ENCODE results near the gene ISLR2.

The ISLR2 gene

DNA sequence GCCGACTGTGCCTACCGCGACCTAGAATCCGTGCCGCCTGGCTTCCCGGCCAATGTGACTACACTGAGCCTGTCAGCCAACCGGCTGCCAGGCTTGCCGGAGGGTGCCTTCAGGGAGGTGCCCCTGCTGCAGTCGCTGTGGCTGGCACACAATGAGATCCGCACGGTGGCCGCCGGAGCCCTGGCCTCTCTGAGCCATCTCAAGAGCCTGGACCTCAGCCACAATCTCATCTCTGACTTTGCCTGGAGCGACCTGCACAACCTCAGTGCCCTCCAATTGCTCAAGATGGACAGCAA, 44.5 kb downstream of the ISLR2 start:
- Histone ChIP-seq H3K4me3 (ENCODE audit: low read depth in 1 of 2, low read length in 2 of 2) (peak overlapping the region in 1 of 2 donors; percentile 66), H3K9me3 (ENCODE audit: control insufficient read depth in 1 of 2, low read length in 2 of 2) (no peaks in the 10 kb centered on the region), H3K27me3 (ENCODE audit: low read depth, low read length) (no peaks in the 10 kb centered on the region), H3K36me3 (ENCODE audit: control insufficient read depth in 1 of 2, insufficient read depth in 2 of 2, low read length in 2 of 2) (no peaks in the 10 kb centered on the region), H3K27ac (ENCODE audit: low read length) (no peak overlapping the region), H3K4me1 (ENCODE audit: control insufficient read depth in 1 of 2, insufficient read depth in 2 of 2, low read length in 2 of 2) (peaks cover 5 to 67% of the 10 kb centered on the region in 2 donors)

DNA sequence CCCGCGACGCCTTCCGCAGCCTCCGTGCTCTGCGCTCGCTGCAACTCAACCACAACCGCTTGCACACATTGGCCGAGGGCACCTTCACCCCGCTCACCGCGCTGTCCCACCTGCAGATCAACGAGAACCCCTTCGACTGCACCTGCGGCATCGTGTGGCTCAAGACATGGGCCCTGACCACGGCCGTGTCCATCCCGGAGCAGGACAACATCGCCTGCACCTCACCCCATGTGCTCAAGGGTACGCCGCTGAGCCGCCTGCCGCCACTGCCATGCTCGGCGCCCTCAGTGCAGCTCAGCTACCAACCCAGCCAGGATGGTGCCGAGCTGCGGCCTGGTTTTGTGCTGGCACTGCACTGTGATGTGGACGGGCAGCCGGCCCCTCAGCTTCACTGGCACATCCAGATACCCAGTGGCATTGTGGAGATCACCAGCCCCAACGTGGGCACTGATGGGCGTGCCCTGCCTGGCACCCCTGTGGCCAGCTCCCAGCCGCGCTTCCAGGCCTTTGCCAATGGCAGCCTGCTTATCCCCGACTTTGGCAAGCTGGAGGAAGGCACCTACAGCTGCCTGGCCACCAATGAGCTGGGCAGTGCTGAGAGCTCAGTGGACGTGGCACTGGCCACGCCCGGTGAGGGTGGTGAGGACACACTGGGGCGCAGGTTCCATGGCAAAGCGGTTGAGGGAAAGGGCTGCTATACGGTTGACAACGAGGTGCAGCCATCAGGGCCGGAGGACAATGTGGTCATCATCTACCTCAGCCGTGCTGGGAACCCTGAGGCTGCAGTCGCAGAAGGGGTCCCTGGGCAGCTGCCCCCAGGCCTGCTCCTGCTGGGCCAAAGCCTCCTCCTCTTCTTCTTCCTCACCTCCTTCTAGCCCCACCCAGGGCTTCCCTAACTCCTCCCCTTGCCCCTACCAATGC, 45.1 kb downstream of the ISLR2 start:
- no peaks in the 10 kb centered on the region for H3K36me3 ChIP-seq (ENCODE audit: control insufficient read depth in 1 of 2, insufficient read depth in 2 of 2, low read length in 2 of 2)
- H3K9me3 ChIP-seq (ENCODE audit: control insufficient read depth in 1 of 2, low read length in 2 of 2), result no peaks in the 10 kb centered on the region
- H3K4me1 ChIP-seq (ENCODE audit: control insufficient read depth in 1 of 2, insufficient read depth in 2 of 2, low read length in 2 of 2), result peaks cover 4 to 65% of the 10 kb centered on the region in 2 donors
- H3K27ac ChIP-seq (ENCODE audit: low read length), result no peak overlapping the region
- H3K4me3 ChIP-seq (ENCODE audit: low read depth in 1 of 2, low read length in 2 of 2), result peak overlapping the region in 1 of 2 donors; percentile 66
- H3K27me3 ChIP-seq (ENCODE audit: low read depth, low read length), result no peaks in the 10 kb centered on the region

DNA sequence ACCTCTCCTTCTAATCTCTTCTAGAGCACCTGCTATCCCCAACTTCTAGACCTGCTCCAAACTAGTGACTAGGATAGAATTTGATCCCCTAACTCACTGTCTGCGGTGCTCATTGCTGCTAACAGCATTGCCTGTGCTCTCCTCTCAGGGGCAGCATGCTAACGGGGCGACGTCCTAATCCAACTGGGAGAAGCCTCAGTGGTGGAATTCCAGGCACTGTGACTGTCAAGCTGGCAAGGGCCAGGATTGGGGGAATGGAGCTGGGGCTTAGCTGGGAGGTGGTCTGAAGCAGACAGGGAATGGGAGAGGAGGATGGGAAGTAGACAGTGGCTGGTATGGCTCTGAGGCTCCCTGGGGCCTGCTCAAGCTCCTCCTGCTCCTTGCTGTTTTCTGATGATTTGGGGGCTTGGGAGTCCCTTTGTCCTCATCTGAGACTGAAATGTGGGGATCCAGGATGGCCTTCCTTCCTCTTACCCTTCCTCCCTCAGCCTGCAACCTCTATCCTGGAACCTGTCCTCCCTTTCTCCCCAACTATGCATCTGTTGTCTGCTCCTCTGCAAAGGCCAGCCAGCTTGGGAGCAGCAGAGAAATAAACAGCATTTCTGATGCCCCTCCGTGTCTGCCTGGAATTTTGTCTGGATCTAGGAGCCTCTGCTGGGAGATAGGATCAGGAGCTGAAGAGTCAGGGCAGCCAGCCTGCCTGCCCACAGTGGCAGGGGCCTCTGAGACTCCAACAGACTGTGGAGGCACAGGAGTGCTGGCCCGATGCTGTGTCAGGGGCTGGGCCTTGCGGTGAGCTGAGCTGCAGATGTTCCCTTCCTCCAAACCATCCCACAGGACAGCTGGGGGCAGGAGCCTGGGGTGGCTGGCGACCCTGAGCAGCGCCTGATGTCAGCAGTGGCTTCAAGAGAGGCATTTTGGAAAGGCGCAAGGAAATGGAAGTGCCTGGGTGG, 46.2 kb downstream of the ISLR2 start:
- Histone ChIP-seq H3K9me3 (ENCODE audit: control insufficient read depth in 1 of 2, low read length in 2 of 2) (no peaks in the 10 kb centered on the region), H3K4me3 (ENCODE audit: low read depth in 1 of 2, low read length in 2 of 2) (peak overlapping the region in 1 of 2 donors; percentile 66), H3K27me3 (ENCODE audit: low read depth, low read length) (no peaks in the 10 kb centered on the region), H3K27ac (ENCODE audit: low read length) (no peak overlapping the region), H3K36me3 (ENCODE audit: control insufficient read depth in 1 of 2, insufficient read depth in 2 of 2, low read length in 2 of 2) (no peaks in the 10 kb centered on the region), H3K4me1 (ENCODE audit: control insufficient read depth in 1 of 2, insufficient read depth in 2 of 2, low read length in 2 of 2) (peaks cover 4 to 65% of the 10 kb centered on the region in 2 donors)

DNA sequence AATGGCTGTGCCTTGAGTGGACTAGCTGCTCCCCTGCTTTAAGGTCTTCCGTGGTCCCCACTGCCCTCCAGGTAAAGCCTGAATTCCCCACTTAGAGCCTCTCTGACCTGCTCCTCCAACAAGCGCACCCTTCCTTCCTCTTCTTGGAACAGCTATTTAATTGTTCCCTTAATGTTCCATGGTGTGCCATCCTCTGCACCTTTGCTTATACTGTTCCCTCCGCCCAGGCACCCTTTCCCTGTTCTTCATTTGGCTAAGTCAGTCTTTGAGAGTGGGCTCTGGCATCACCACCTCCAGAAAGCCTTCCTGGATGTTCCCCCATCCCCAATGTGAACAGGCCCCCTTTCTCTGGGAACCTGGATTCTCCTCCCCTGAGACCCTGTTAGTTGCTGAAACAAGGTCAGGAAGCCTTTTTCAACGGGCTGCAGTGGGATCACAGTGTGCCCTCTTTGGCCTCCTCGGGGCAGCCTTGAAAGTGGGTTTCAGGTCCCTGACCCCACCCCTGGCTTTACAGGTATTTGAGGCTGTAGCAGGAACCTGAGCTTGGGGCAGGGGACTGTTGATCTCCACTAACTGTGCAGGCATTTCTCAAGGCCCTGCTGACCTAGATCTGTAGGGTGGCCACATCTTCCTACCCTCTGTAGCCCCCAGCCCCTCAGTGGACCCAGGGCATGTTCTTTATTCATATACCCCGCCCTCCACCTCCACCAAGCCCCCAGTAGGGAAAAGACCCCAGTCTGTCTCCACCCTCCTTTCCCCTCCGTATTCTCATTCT, 48.1 kb downstream of the ISLR2 start:
- H3K27ac ChIP-seq (ENCODE audit: low read length), result no peak overlapping the region
- H3K36me3 ChIP-seq (ENCODE audit: control insufficient read depth in 1 of 2, insufficient read depth in 2 of 2, low read length in 2 of 2), result no peaks in the 10 kb centered on the region
- H3K9me3 ChIP-seq (ENCODE audit: control insufficient read depth in 1 of 2, low read length in 2 of 2), result no peaks in the 10 kb centered on the region
- no peaks in the 10 kb centered on the region for H3K27me3 ChIP-seq (ENCODE audit: low read depth, low read length)
- no peak overlapping the region for H3K4me3 ChIP-seq (ENCODE audit: low read depth in 1 of 2, low read length in 2 of 2)
- peaks cover 0 to 48% of the 10 kb centered on the region in 2 donors for H3K4me1 ChIP-seq (ENCODE audit: control insufficient read depth in 1 of 2, insufficient read depth in 2 of 2, low read length in 2 of 2)

DNA sequence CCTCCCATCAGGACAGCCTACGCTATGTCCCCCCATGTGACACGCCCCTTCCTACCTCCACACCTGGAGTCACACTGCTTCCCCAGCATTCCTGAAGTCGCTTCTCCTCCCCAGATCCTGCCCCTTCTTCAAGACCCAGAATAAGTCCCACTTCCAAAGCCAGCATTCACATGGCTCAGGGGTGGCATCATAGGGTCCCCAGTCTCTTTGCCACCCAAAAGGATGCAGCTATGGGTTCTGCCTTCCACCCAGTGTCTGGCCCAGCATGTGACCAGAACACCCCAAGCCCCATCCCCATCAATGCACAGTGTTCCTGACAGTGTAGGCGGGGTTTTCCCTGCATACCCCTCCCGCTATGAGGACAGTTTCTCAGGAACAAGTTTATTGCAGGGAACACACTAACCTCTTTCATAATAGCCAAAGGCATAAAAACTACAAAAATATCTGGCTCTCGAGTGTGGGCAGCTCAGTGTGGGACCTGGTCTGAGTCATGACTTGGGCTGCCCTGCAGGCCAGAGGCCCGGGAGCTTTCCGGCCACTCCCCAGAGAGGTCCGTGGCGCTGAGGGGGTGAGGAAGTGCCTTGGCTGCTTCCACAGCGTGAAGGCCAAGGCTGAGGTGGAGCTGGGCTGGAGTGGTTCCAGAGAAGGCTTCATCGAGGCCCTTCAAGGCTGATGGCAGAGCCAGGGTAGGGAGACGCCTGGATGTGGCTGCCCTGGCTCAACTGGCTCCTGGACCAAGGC, 48.9 kb downstream of the ISLR2 start:
- H3K27ac ChIP-seq (ENCODE audit: low read length), result no peak overlapping the region
- H3K4me1 ChIP-seq (ENCODE audit: control insufficient read depth in 1 of 2, insufficient read depth in 2 of 2, low read length in 2 of 2), result peaks cover 0 to 43% of the 10 kb centered on the region in 2 donors
- H3K4me3 ChIP-seq (ENCODE audit: low read depth in 1 of 2, low read length in 2 of 2), result no peak overlapping the region
- no peaks in the 10 kb centered on the region for H3K27me3 ChIP-seq (ENCODE audit: low read depth, low read length)
- H3K9me3 ChIP-seq (ENCODE audit: control insufficient read depth in 1 of 2, low read length in 2 of 2), result no peaks in the 10 kb centered on the region
- H3K36me3 ChIP-seq (ENCODE audit: control insufficient read depth in 1 of 2, insufficient read depth in 2 of 2, low read length in 2 of 2), result no peaks in the 10 kb centered on the region

DNA sequence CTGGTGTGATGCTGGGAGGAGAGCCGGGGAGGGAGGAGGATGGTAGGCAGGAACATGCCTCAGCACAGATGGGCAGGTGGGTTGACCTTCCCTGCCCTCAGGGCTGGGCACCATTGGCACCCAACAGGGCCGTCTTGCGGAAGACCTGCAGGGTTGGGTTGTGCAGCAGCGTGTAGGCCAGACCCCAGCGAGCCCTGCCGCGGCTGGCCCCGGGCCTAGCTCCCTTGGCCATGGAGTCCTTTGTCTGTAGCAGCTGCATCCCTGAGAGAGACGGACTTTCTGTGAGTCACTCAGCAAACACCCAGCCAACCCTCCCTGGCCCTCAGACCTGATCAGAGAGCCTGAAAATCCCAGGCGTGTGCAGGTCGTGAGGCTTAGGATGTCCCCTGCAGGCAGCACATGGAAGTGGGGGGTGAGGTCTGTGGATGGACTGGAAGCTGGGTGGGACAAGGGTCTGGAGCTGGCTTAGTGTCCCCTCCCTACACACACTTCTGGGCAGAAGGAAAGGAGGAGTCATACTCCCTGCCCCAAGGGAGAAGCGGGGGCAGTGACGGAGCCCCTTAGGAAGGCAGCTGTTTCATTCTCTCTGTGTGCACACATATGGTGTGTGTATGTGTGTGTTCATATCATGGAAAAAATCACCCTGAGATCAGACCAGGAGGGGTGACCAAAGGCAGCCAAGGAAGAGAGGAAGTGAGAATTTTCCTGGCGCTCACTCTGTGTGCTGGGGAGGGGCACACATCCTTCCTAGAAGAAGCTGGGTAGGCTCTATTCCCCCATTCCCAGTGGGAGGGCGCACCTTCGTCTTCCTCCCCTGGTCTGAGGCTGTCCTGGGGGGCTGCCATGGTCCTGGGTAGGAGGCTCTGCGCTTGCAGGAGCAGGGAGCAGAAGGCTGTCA, 49.8 kb downstream of the ISLR2 start:
- H3K27ac ChIP-seq (ENCODE audit: low read length), result no peak overlapping the region
- no peaks in the 10 kb centered on the region for H3K27me3 ChIP-seq (ENCODE audit: low read depth, low read length)
- peaks cover 0 to 35% of the 10 kb centered on the region in 2 donors for H3K4me1 ChIP-seq (ENCODE audit: control insufficient read depth in 1 of 2, insufficient read depth in 2 of 2, low read length in 2 of 2)
- H3K36me3 ChIP-seq (ENCODE audit: control insufficient read depth in 1 of 2, insufficient read depth in 2 of 2, low read length in 2 of 2), result no peaks in the 10 kb centered on the region
- H3K9me3 ChIP-seq (ENCODE audit: control insufficient read depth in 1 of 2, low read length in 2 of 2), result no peaks in the 10 kb centered on the region
- no peak overlapping the region for H3K4me3 ChIP-seq (ENCODE audit: low read depth in 1 of 2, low read length in 2 of 2)

DNA sequence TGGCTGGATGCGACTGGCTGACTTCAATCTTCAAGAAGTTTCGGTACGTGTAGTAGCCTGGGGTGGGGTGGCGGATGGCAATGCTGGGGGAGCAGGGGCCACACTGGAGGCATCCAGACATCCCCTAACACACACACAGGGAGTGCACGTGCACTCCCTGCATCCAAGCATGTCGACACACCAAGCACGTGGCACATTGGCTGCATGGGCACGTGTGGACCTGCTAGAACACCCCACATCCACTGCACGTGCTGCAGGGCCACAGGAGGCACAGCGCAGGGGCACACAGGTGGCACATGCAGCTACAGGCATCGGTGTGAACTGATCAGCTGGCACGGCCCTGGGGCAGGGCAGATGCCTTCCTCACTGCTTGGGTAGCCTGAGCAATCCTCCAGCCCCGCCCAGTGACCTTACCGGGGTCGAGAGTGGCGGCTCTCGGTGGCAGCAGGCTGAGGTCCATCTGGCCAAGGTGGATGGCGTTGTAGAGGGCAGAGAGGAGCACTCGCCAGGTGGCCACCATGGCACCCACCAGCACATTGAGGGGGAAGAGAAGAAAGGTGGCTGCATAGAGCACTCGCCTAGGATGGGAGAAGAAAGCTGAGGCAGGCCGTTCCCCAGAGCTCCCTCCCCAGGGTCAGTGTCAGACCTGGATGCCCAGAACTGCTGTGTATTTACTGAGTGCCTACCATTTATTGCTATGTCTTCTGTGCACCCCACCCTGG, 50.7 kb downstream of the ISLR2 start:
- no peaks in the 10 kb centered on the region for H3K36me3 ChIP-seq (ENCODE audit: control insufficient read depth in 1 of 2, insufficient read depth in 2 of 2, low read length in 2 of 2)
- no peak overlapping the region for H3K27ac ChIP-seq (ENCODE audit: low read length)
- H3K4me1 ChIP-seq (ENCODE audit: control insufficient read depth in 1 of 2, insufficient read depth in 2 of 2, low read length in 2 of 2), result peaks cover 0 to 28% of the 10 kb centered on the region in 2 donors
- no peaks in the 10 kb centered on the region for H3K9me3 ChIP-seq (ENCODE audit: control insufficient read depth in 1 of 2, low read length in 2 of 2)
- no peaks in the 10 kb centered on the region for H3K27me3 ChIP-seq (ENCODE audit: low read depth, low read length)
- no peak overlapping the region for H3K4me3 ChIP-seq (ENCODE audit: low read depth in 1 of 2, low read length in 2 of 2)

DNA sequence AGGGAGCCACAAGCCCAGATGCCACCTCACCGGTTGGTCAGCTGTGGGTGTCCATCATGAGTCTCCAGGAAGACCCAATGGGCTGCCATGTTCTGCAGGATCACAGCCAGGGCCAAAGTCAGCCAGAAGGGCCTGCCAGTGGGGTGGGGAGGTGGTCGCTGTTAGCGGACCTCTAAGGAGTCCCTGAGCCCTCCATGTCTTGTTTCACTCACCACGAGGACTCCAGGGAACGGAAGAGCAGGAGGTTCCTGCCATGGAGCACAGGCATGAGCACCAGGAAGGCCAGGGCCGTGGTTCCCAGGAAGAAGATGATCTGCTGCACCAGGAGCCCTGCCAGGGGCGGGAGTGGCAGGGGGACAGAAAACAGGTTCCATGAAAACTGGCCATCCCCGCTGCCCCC, 51.7 kb downstream of the ISLR2 start:
- H3K4me1 ChIP-seq (ENCODE audit: control insufficient read depth in 1 of 2, insufficient read depth in 2 of 2, low read length in 2 of 2), result peaks cover 0 to 17% of the 10 kb centered on the region in 2 donors

DNA sequence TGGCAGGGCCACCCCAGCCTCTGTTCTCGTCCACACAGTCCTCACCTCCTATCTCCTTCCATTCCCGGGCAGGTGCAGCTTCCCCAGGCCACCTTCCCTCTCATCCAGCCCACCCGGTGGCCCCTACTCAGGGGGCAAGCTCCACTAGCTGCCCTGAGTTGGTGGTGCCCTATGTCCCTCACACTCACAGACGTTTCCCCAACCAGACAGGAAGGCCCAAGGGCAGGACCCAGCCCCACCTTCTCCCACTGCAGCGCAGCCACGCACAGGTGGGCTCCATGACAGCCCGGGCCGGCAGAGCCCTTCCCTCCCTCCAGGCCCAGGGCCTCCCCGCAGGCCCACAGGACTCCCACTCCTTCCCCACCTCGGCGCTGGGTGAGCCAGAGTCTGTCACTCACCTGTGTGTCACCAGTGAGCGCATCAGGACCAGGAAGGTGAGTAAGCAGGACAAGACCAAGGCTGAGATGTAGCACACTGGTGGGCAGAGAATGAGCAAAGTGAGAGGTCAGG, 54.3 kb downstream of the ISLR2 start:
- Histone ChIP-seq H3K27me3 (ENCODE audit: low read depth, low read length) (no peaks in the 10 kb centered on the region), H3K27ac (ENCODE audit: low read length) (no peak overlapping the region), H3K9me3 (ENCODE audit: control insufficient read depth in 1 of 2, low read length in 2 of 2) (no peaks in the 10 kb centered on the region), H3K4me3 (ENCODE audit: low read depth in 1 of 2, low read length in 2 of 2) (no peak overlapping the region), H3K36me3 (ENCODE audit: control insufficient read depth in 1 of 2, insufficient read depth in 2 of 2, low read length in 2 of 2) (no peaks in the 10 kb centered on the region), H3K4me1 (ENCODE audit: control insufficient read depth in 1 of 2, insufficient read depth in 2 of 2, low read length in 2 of 2) (peaks cover 0 to 4% of the 10 kb centered on the region in 2 donors)

More for the DNA sequence above, 51.7 kb downstream of the ISLR2 start:
- H3K36me3 ChIP-seq (ENCODE audit: control insufficient read depth in 1 of 2, insufficient read depth in 2 of 2, low read length in 2 of 2), result no peaks in the 10 kb centered on the region
- H3K27me3 ChIP-seq (ENCODE audit: low read depth, low read length), result no peaks in the 10 kb centered on the region
- H3K9me3 ChIP-seq (ENCODE audit: control insufficient read depth in 1 of 2, low read length in 2 of 2), result no peaks in the 10 kb centered on the region
- no peak overlapping the region for H3K27ac ChIP-seq (ENCODE audit: low read length)
- no peak overlapping the region for H3K4me3 ChIP-seq (ENCODE audit: low read depth in 1 of 2, low read length in 2 of 2)

All from muscle layer of duodenum (tissue), 2 donors.